Measurements from ENCODE around the gene CHCHD6. TPM values are rescaled to one million over a fixed set of nuclear protein-coding genes. Genes with fewer than 3 reads are reported as not detected.
A peak's percentile ranks its signal among the peaks of the same experiment; 100 is the strongest.

Gene CHCHD6
- total RNA-seq, 1 donor: 10.9 TPM

GRCh38 chr3:126748701-126749546 is 44.9 kb downstream of the CHCHD6 start:
- no peak for TF ChIP-seq CTCF (IDR thresholded peaks at IDR 0.05; ENCODE audit: extremely low read depth, low read depth, low read length)
- Histone ChIP-seq H3K4me3 (ENCODE audit: insufficient read depth, low read length) (no peak overlapping the region), H3K4me1 (ENCODE audit: insufficient read depth, low read length) (peaks cover 23% of the 10 kb centered on the region), H3K27ac (ENCODE audit: low read depth, low read length) (no peak overlapping the region), H3K4me2 (ENCODE audit: insufficient read depth, low read length) (no peak overlapping the region), H3K9me3 (ENCODE audit: low read depth, low read length) (no peaks in the 10 kb centered on the region), H2AFZ (ENCODE audit: low read length) (no peak overlapping the region), H4K20me1 (ENCODE audit: insufficient read depth, low read length) (peaks cover 11% of the 10 kb centered on the region), H3K79me2 (ENCODE audit: insufficient read depth, low read length) (no peaks in the 10 kb centered on the region), H3K36me3 (ENCODE audit: insufficient read depth, low read length) (no peaks in the 10 kb centered on the region), H3K27me3 (ENCODE audit: insufficient read depth, low read length) (no peaks in the 10 kb centered on the region)
- DNase-seq (ENCODE audit: insufficient read length, low spot score, missing footprints): no peak

- TF ChIP-seq CTCF (IDR thresholded peaks at IDR 0.05; ENCODE audit: extremely low read depth, low read depth, low read length): no peak
- Histone ChIP-seq H2AFZ (ENCODE audit: low read length) (no peak overlapping the region), H4K20me1 (ENCODE audit: insufficient read depth, low read length) (peaks cover 11% of the 10 kb centered on the region), H3K36me3 (ENCODE audit: insufficient read depth, low read length) (no peaks in the 10 kb centered on the region), H3K4me3 (ENCODE audit: insufficient read depth, low read length) (no peak overlapping the region), H3K79me2 (ENCODE audit: insufficient read depth, low read length) (no peaks in the 10 kb centered on the region), H3K27me3 (ENCODE audit: insufficient read depth, low read length) (no peaks in the 10 kb centered on the region), H3K4me1 (ENCODE audit: insufficient read depth, low read length) (peaks cover 23% of the 10 kb centered on the region), H3K9me3 (ENCODE audit: low read depth, low read length) (no peaks in the 10 kb centered on the region), H3K4me2 (ENCODE audit: insufficient read depth, low read length) (no peak overlapping the region), H3K27ac (ENCODE audit: low read depth, low read length) (no peak overlapping the region)
- no peak for DNase-seq (ENCODE audit: insufficient read length, low spot score, missing footprints)
These were observed 45.5 kb downstream of the CHCHD6 start for GRCh38 chr3:126749547-126749875.

- Histone ChIP-seq H2AFZ (ENCODE audit: low read length) (no peak overlapping the region), H3K27ac (ENCODE audit: low read depth, low read length) (no peak overlapping the region), H3K9me3 (ENCODE audit: low read depth, low read length) (no peaks in the 10 kb centered on the region), H4K20me1 (ENCODE audit: insufficient read depth, low read length) (peaks cover 7% of the 10 kb centered on the region), H3K4me2 (ENCODE audit: insufficient read depth, low read length) (no peak overlapping the region), H3K4me3 (ENCODE audit: insufficient read depth, low read length) (no peak overlapping the region), H3K27me3 (ENCODE audit: insufficient read depth, low read length) (no peaks in the 10 kb centered on the region), H3K4me1 (ENCODE audit: insufficient read depth, low read length) (peaks cover 23% of the 10 kb centered on the region), H3K79me2 (ENCODE audit: insufficient read depth, low read length) (no peaks in the 10 kb centered on the region), H3K36me3 (ENCODE audit: insufficient read depth, low read length) (no peaks in the 10 kb centered on the region)
- TF ChIP-seq CTCF (IDR thresholded peaks at IDR 0.05; ENCODE audit: extremely low read depth, low read depth, low read length): no peak
- DNase-seq (ENCODE audit: insufficient read length, low spot score, missing footprints): no peak
These were observed 46.1 kb downstream of the CHCHD6 start for GRCh38 chr3:126749931-126750755.

- Histone ChIP-seq H3K9me3 (ENCODE audit: low read depth, low read length) (no peaks in the 10 kb centered on the region), H3K27ac (ENCODE audit: low read depth, low read length) (no peak overlapping the region), H3K27me3 (ENCODE audit: insufficient read depth, low read length) (no peaks in the 10 kb centered on the region), H4K20me1 (ENCODE audit: insufficient read depth, low read length) (peaks cover 4% of the 10 kb centered on the region), H3K79me2 (ENCODE audit: insufficient read depth, low read length) (no peaks in the 10 kb centered on the region), H3K36me3 (ENCODE audit: insufficient read depth, low read length) (no peaks in the 10 kb centered on the region), H3K4me2 (ENCODE audit: insufficient read depth, low read length) (no peak overlapping the region), H3K4me3 (ENCODE audit: insufficient read depth, low read length) (no peak overlapping the region), H2AFZ (ENCODE audit: low read length) (no peak overlapping the region), H3K4me1 (ENCODE audit: insufficient read depth, low read length) (peaks cover 22% of the 10 kb centered on the region)
- peak; percentile 76 for DNase-seq (ENCODE audit: insufficient read length, low spot score, missing footprints)
- TF ChIP-seq CTCF (IDR thresholded peaks at IDR 0.05; ENCODE audit: extremely low read depth, low read depth, low read length): no peak
These were observed 46.7 kb downstream of the CHCHD6 start for GRCh38 chr3:126750756-126751121.
